Stromal cell of bone marrow (primary cell): ENCODE data around the gene RGS21.
"Not testable (repeated sequence)": the region's sequence is repeated elsewhere in the genome, so short reads cannot be mapped to it uniquely, and the experiment has no call there.

Experiments
- DNase-seq: peaks from one replicate; pipeline ENCODE4 v3.0.0-alpha.2; 2012; ENCODE audit warnings: low read depth

RGS21 gene

GRCh38 chr1:192316942-192317450, at the start of gene RGS21:
Gene RGS21, plus strand, starts transcription at chr1:192316992. Its CDS starts 26,045 bp downstream, at chr1:192343037.
- no peak for DNase-seq

DNA sequence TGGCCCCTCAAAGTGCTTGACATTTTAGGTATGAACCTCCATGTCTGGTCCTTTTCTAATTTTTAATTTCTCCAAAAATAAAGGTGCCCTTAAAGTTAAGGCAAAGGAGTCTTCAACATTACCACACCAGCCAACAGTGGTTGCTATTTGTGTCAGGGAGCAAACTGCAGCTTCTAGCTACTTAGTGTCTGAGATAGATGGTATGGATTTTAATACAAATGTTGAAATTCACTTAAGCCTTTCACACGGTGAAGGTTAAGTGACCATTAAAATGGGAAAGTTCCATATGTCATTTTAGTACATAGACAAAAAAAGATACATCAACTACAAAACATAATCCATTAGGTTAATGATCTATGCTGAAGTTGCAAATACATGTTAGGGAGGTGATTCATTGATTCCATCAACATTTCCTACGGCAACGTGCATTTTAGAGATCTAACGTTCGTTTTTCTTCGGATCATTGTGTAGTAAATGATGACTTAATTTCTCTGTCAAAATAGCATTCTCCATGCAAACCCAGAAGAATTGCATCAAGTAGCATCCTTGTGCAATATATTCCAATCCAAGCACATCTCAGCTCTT, 48.2 kb upstream of the RGS21 start:
- no peak for DNase-seq

- DNase-seq, result peak; percentile 34
These were observed 46.4 kb upstream of the RGS21 start for GRCh38 chr1:192270398-192270797.

DNA sequence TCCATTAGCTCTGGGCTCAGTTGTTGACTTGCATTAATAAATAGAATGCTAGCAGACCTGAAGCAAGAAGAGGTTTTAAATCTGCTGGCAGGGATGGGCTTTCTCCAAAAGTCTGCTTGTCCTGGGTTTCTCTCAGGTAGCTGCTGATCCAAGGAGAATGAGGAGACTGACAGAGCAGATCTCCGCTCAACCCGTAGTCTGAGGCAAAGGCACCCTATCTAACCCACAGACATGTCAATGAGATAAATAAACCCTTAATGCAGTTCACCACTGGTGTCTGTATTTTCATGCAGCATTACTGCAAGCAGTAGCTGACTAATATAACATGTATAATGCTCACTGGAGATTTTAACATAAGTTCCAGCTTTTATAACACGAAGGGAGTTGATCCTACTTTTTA, 44.1 kb upstream of the RGS21 start:
- no peak for DNase-seq

- DNase-seq, result no peak
These were observed 42.2 kb upstream of the RGS21 start for GRCh38 chr1:192274588-192274987.

DNA sequence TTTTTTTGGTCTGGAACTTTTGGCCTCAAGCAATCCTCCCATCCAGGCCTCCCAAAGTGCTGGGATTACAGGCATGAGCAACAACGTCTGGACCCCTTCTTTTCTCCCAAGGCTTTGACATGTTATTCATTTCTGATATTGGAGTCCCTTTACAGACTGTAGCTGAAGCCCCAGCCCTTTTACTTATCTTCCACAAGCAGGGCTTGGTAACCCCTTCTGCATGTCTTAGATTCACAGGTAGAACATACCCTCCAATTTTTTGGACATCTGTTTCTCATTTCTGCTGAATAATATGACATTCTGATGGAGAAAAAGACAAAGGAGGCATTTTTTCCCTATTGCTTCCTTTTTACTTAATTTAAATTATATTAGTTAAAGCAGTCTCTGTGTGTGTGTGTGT, 39.2 kb upstream of the RGS21 start:
- no peak for DNase-seq

- DNase-seq, result no peak
These were observed 31.9 kb upstream of the RGS21 start for GRCh38 chr1:192284927-192285326.

- DNase-seq, result peak; percentile 3
These were observed 13.8 kb upstream of the RGS21 start for GRCh38 chr1:192303029-192303428.

- not testable (repeated sequence) for DNase-seq
These were observed 8.5 kb upstream of the RGS21 start for GRCh38 chr1:192308314-192308713.

- peak; percentile 45 for DNase-seq
These were observed 5.5 kb upstream of the RGS21 start for GRCh38 chr1:192311281-192311680.

GRCh38 chr1:192327997-192328396, 11.2 kb downstream of the RGS21 start:
- DNase-seq, result no peak

GRCh38 chr1:192342842-192343241, 26.1 kb downstream of the RGS21 start:
- no peak for DNase-seq

DNA sequence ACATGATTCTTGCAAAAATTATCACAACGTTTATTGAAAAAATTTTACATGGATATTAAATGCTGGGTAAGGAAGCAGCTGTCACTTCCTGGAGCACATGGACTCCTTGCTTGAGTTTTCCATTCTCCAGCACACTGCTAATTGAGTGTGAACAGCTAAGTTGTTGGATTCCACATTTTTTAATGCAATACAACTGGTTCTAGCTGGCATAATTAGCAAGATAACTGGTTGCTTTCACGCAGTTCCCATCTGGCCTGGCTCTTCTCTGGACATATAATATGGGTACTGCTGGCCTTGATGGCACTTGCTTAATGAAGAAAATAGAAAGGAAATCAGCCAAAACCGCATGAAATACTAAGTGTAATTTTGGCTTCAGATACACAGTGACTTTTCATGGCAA, 26.6 kb downstream of the RGS21 start:
- DNase-seq, result no peak

DNA sequence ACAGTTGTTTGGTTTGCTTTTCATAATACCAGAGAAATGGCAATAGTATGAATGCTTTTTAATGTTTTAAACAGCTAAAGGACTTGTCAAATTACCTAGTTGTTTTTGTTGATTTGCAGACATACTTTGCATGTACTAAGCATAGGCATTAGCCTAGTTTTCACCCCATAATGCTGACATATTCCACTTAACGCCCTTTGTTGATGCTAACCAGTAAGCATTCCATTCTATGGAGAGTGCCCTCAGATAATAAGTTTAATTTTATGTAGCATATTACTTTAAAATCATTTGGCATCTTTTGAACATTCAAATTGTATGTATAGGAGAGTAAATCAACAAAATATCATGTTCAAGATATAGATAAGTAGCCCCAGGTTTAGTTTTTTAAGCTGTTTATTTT, 32.5 kb downstream of the RGS21 start:
- DNase-seq, result no peak

DNA sequence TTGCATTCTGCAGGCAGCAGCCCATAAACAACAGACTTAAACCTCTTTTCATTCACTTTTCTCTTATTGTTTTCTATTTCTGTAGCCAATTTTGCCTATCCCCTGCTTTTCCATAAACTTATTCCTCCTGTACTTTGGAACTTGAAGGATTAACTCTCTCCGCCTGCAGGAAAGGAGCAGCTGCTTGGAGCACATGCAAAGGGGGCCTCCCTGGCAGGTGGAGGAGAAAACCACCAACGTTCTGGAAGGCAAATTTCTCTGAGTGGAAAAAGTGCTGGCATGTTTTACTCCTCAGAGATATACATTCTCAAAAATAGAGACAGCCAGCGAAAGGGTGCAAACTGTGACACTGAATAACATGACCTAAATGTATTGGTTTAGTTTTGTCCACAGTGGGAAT, 33.6 kb downstream of the RGS21 start:
- no peak for DNase-seq

DNA sequence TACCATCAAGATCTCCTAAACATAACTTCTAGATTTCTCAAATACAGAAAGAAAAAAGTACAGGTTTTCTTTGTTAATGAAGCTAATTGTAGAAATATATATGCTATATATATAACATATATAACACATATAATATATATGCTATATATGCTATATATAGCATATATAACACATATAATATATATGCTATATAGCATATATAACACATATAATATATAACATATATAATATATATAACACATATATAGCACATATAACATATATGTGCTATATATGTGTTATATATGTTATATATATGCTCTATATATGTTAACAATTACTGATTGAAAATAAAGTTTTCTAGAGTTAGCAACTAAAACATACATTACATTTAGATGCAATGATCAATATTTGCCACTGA, 34.8 kb downstream of the RGS21 start:
- DNase-seq, result no peak

DNA sequence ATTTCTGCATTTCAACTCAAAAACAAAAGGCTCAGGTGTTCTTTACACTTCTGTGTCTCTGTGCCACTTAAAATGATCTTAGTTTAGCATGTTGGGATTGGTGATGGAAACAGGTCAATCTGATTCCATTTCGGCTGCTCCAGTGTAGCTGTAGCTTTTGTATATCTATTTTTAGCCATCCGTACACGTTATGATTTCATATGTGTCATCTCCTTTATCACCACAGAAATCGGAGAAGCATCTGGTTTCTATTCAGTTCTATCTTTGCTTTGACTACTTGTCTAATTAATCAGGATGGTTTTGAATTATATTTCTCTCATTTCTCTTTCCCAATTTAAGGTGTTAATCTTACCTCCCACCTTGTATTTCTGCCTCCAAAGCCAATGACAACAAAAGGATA, 41.1 kb downstream of the RGS21 start:
- no peak for DNase-seq

GRCh38 chr1:192358402-192358801, 41.6 kb downstream of the RGS21 start:
- DNase-seq, result no peak

GRCh38 chr1:192358822-192359221, 42.0 kb downstream of the RGS21 start:
- no peak for DNase-seq

DNA sequence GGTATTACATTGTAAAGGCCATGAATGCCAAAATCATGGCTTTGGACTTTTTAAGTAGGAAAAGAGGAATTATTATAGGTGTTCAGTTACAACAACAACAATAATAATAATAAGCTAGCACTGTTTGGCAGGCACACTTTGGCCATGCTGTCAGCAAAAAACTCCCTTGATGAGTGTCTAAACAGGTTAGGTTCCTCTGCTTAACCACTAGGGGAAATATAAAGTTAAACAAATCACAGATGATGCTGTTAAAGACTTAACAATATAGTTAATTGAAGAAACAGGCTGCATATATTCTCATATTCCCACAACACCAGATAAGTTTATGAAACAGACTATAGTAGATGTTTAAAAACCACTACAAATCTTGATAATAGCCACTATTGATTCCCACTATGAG, 46.4 kb downstream of the RGS21 start:
- DNase-seq, result no peak

- no peak for DNase-seq
These were observed 50.6 kb downstream of the RGS21 start for GRCh38 chr1:192367436-192367835.

DNA sequence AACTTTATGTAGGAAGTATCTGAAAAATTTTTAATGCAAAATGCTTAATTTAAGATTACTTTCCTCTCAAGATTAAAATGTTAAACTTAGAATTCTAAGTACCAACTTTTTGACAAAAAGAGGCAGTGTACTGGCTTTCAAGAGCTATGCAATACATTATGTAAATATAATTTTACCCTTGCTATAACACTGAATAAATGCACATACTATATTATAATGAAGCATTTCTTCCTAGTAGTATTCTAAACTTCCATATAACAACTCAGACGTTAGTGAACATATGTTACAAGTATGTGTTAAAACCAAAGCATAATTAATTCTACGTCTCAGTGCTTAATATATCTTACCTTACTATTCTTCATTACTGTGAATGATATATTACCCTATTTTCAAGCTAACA, 58.5 kb downstream of the RGS21 start:
- no peak for DNase-seq

DNA sequence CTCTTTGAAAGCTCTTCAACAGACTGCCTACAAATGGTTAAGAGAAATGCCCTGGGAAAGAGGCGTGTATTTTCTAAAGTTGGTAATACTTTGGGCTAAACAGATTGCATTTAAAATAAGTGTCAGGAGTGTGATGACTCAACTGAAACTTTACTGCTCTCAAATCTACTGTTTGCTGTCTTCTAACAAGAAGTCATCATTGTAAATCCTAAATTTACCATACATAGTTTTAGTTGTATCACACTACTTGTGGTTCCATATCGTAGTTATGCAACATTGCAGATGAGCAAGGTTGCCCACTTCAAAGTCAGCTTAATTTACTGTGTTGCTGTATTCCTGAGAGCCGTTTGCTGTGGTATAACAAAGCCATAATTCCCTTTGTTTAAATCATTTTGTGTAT, 59.6 kb downstream of the RGS21 start:
- DNase-seq, result no peak

DNA sequence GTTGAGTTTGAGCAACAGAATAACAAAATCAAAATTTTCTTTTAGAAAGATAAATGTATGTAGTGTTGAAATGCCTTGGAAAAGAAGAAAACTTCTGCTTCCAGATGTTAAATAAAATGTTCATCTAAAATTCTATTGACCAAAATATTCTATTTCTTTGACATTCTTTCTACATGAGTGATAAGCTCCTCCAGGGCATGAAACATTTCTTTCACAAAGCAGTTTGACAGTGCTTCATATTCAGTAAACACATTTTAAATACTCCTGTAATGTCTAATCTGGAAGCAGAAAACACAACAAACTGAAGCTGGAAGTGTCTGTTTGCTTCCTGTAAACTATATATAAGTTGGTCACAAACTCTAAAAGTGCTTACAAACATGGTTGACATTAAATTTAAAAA, 61.5 kb downstream of the RGS21 start:
- DNase-seq, result peak; percentile 2

GRCh38 chr1:192378878-192379277, 62.1 kb downstream of the RGS21 start:
- no peak for DNase-seq
